MM.1S (cell line): ENCODE results near the gene ATG12.

Source experiments
- DNase-seq: peaks from one replicate; pipeline ENCODE4 v3.0.0-alpha.2; 2015
- H2AFZ ChIP-seq: fragments of 300-600 bp; sonication (generic); 2 replicates; pipeline ENCODE4 v1.6.0; 2016; ENCODE audit warnings: antibody characterized with exemption, low read length
- H3F3A ChIP-seq: fragments of 300-600 bp; sonication (generic); 2 replicates; pipeline ENCODE4 v1.6.1; 2016; ENCODE audit warnings: mild to moderate bottlenecking, antibody characterized with exemption, low read length, moderate library complexity, mixed read lengths; ENCODE audit not compliant: insufficient read depth
- H3K27ac ChIP-seq: fragments of 300-600 bp; sonication (generic); 2 replicates; pipeline ENCODE4 v1.5.1; 2016; ENCODE audit warnings: mild to moderate bottlenecking, low read length
- H3K27me3 ChIP-seq: fragments of 300-600 bp; sonication (generic); replicated peaks from 2 replicates; pipeline ENCODE4 v1.6.0; 2016; ENCODE audit warnings: low read length; ENCODE audit not compliant: insufficient read depth
- H3K36me3 ChIP-seq: fragments of 300-600 bp; sonication (generic); replicated peaks from 2 replicates; pipeline ENCODE4 v1.6.1; 2016; ENCODE audit warnings: mild to moderate bottlenecking, low read length, mixed read lengths; ENCODE audit not compliant: insufficient read depth
- H3K4me1 ChIP-seq: fragments of 300-600 bp; sonication (generic); 2 replicates; pipeline ENCODE4 v1.6.1; 2016; ENCODE audit warnings: low read length, mixed read lengths
- H3K4me2 ChIP-seq: fragments of 300-600 bp; sonication (generic); 2 replicates; pipeline ENCODE4 v1.6.0; 2016; ENCODE audit warnings: low read depth, low read length
- H3K4me3 ChIP-seq: fragments of 300-600 bp; sonication (generic); 2 replicates; pipeline ENCODE4 v1.5.1; 2016; ENCODE audit warnings: low read length, mixed read lengths
- H3K79me2 ChIP-seq: fragments of 300-600 bp; sonication (generic); 2 replicates; pipeline ENCODE4 v1.6.1; 2016; ENCODE audit warnings: mixed run types, low read length, mixed read lengths
- H3K9ac ChIP-seq: fragments of 300-600 bp; sonication (generic); 2 replicates; pipeline ENCODE4 v1.6.1; 2016; ENCODE audit warnings: low read length, mixed read lengths
- H3K9me2 ChIP-seq: fragments of 300-600 bp; sonication (generic); replicated peaks from 2 replicates; pipeline ENCODE4 v1.6.1; 2016; ENCODE audit warnings: mild to moderate bottlenecking, low read length, mixed read lengths; ENCODE audit not compliant: insufficient read depth
- H3K9me3 ChIP-seq: fragments of 300-600 bp; sonication (generic); replicated peaks from 2 replicates; pipeline ENCODE4 v1.6.1; 2016; ENCODE audit warnings: mild to moderate bottlenecking, low read length, mixed read lengths; ENCODE audit not compliant: insufficient read depth
- H4K20me1 ChIP-seq: fragments of 300-600 bp; sonication (generic); 2 replicates; pipeline ENCODE4 v1.6.1; 2016; ENCODE audit warnings: mild to moderate bottlenecking, low read length, moderate library complexity, mixed read lengths; ENCODE audit not compliant: insufficient read depth
- EZH2 ChIP-seq: fragments of 300-600 bp; sonication (generic); optimal IDR thresholded peaks from 2 replicates; pipeline ENCODE3; 2017; ENCODE audit warnings: low read depth, mild to moderate bottlenecking, antibody characterized with exemption, low read length, mixed read lengths
- EZH2phosphoT487 ChIP-seq: fragments of 300-600 bp; sonication (generic); IDR thresholded peaks from 2 replicates; pipeline ENCODE4 v1.6.1; 2018; ENCODE audit warnings: antibody characterized with exemption, low read length
- TF ChIP-seq, protein P1 (sequence below): fragments of 300-600 bp; sonication (generic); IDR thresholded peaks from 2 replicates; pipeline ENCODE4 v1.5.1; 2016; ENCODE audit warnings: antibody characterized with exemption, low read length, mixed read lengths

ATG12 gene

GRCh38 chr5:115857626-115858349 lies 16.4 kb upstream of the ATG12 start:
- no peak overlapping the region for H3K9ac ChIP-seq
- no peaks in the 10 kb centered on the region for H3K4me1 ChIP-seq
- no peak overlapping the region for H3K27ac ChIP-seq
- H3K79me2 ChIP-seq = peaks cover 25% of the 10 kb centered on the region
- no peak overlapping the region for H3K4me2 ChIP-seq
- H2AFZ ChIP-seq = no peak overlapping the region
- no peak for DNase-seq
- H3K36me3 ChIP-seq = no peaks in the 10 kb centered on the region
- H3K9me3 ChIP-seq = no peaks in the 10 kb centered on the region
- no peaks in the 10 kb centered on the region for H3K9me2 ChIP-seq
- no peaks in the 10 kb centered on the region for H3K27me3 ChIP-seq
- H3K4me3 ChIP-seq = no peak overlapping the region
- H4K20me1 ChIP-seq = no peaks in the 10 kb centered on the region
- H3F3A ChIP-seq = no peaks in the 10 kb centered on the region
- TF ChIP-seq, protein P1, sequence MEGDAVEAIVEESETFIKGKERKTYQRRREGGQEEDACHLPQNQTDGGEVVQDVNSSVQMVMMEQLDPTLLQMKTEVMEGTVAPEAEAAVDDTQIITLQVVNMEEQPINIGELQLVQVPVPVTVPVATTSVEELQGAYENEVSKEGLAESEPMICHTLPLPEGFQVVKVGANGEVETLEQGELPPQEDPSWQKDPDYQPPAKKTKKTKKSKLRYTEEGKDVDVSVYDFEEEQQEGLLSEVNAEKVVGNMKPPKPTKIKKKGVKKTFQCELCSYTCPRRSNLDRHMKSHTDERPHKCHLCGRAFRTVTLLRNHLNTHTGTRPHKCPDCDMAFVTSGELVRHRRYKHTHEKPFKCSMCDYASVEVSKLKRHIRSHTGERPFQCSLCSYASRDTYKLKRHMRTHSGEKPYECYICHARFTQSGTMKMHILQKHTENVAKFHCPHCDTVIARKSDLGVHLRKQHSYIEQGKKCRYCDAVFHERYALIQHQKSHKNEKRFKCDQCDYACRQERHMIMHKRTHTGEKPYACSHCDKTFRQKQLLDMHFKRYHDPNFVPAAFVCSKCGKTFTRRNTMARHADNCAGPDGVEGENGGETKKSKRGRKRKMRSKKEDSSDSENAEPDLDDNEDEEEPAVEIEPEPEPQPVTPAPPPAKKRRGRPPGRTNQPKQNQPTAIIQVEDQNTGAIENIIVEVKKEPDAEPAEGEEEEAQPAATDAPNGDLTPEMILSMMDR = no peak
- TF ChIP-seq EZH2phosphoT487 (no peak), EZH2 (no peak)

GRCh38 chr5:115857057-115857479 lies 15.7 kb upstream of the ATG12 start:
- H3K27me3 ChIP-seq = no peaks in the 10 kb centered on the region
- H3K4me3 ChIP-seq = no peak overlapping the region
- H3K36me3 ChIP-seq = no peaks in the 10 kb centered on the region
- no peak for DNase-seq
- peaks cover 26% of the 10 kb centered on the region for H3K79me2 ChIP-seq
- no peak overlapping the region for H3K9ac ChIP-seq
- H3K4me1 ChIP-seq = no peaks in the 10 kb centered on the region
- no peak overlapping the region for H2AFZ ChIP-seq
- no peaks in the 10 kb centered on the region for H3F3A ChIP-seq
- no peak overlapping the region for H3K4me2 ChIP-seq
- no peak for TF ChIP-seq EZH2phosphoT487
- TF ChIP-seq, protein P1 = no peak
- no peak for TF ChIP-seq EZH2
- H3K9me2 ChIP-seq = no peaks in the 10 kb centered on the region
- H3K9me3 ChIP-seq = no peaks in the 10 kb centered on the region
- H4K20me1 ChIP-seq = no peaks in the 10 kb centered on the region
- H3K27ac ChIP-seq = no peak overlapping the region

DNA sequence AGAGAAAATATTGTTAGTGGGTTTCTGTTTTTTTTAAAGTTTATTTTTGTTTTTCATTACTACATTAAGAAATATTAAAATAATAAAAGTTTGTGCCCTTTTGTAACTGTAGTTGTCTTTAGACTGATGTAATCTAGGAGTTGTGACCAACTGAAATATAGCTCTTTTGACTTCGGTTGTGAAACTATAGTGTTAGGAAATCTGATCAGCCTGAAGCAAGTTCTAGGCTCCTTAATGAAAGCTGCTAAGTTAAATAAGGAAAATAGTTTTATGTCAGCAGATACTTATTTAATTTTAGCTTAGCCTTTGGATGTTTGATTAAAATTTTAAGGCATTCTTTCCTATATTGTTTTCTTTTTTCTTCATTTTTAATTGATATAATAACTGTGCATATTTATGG lies 14.6 kb upstream of the ATG12 start:
- Histone ChIP-seq H3K4me3 (no peak overlapping the region), H2AFZ (no peak overlapping the region), H3K4me1 (no peaks in the 10 kb centered on the region), H3F3A (no peaks in the 10 kb centered on the region), H3K9me2 (no peaks in the 10 kb centered on the region), H3K9me3 (no peaks in the 10 kb centered on the region), H3K27ac (no peak overlapping the region), H3K79me2 (peaks cover 27% of the 10 kb centered on the region), H4K20me1 (no peaks in the 10 kb centered on the region), H3K27me3 (no peaks in the 10 kb centered on the region), H3K36me3 (no peaks in the 10 kb centered on the region), H3K9ac (no peak overlapping the region), H3K4me2 (no peak overlapping the region)
- TF ChIP-seq EZH2 (no peak), EZH2phosphoT487 (no peak)
- TF ChIP-seq, protein P1 = no peak
- no peak for DNase-seq
